Hepatocyte (in vitro differentiated cells): ENCODE data around the gene CASP2. TPM values are rescaled to one million over a fixed set of nuclear protein-coding genes. Genes with fewer than 3 reads are reported as not detected.

ENCODE experiments used
- DNase-seq: peaks from one replicate; pipeline ENCODE4 v3.0.0-alpha.2; 2016; ENCODE audit warnings: low spot score
- H2AFZ ChIP-seq: fragments of 200-600 bp; sonication (generic); 2 replicates; pipeline ENCODE4 v1.6.0; 2016; ENCODE audit warnings: antibody characterized with exemption, mild to moderate bottlenecking
- H3K27ac ChIP-seq: fragments of 200-600 bp; sonication (generic); 2 replicates; pipeline ENCODE4 v1.5.1; 2016; ENCODE audit warnings: mild to moderate bottlenecking
- H3K27me3 ChIP-seq: fragments of 200-600 bp; sonication (generic); 2 replicates; pipeline ENCODE4 v1.6.1; 2016
- H3K36me3 ChIP-seq: fragments of 200-600 bp; sonication (generic); replicated peaks from 2 replicates; pipeline ENCODE4 v1.5.1; 2016; ENCODE audit warnings: low read depth; ENCODE audit not compliant: insufficient read depth
- H3K4me1 ChIP-seq: fragments of 200-600 bp; sonication (generic); 2 replicates; pipeline ENCODE4 v1.5.1; 2016; ENCODE audit warnings: mild to moderate bottlenecking, moderate library complexity; ENCODE audit not compliant: insufficient read depth
- H3K4me2 ChIP-seq: fragments of 200-600 bp; sonication (generic); 2 replicates; pipeline ENCODE4 v1.6.0; 2016
- H3K4me3 ChIP-seq: fragments of 200-600 bp; sonication (generic); 2 replicates; pipeline ENCODE4 v1.5.1; 2016; ENCODE audit warnings: mild to moderate bottlenecking
- H3K79me2 ChIP-seq: fragments of 200-600 bp; sonication (generic); 2 replicates; pipeline ENCODE4 v1.6.0; 2017; ENCODE audit warnings: mild to moderate bottlenecking
- H3K9me2 ChIP-seq: fragments of 200-600 bp; sonication (generic); replicated peaks from 2 replicates; pipeline ENCODE4 v1.6.0; 2017; ENCODE audit warnings: mild to moderate bottlenecking; ENCODE audit not compliant: insufficient read depth
- H3K9me3 ChIP-seq: fragments of 200-600 bp; sonication (generic); 2 replicates; pipeline ENCODE4 v1.5.1; 2016; ENCODE audit warnings: low read depth, mild to moderate bottlenecking
- H4K20me1 ChIP-seq: fragments of 200-600 bp; sonication (generic); 2 replicates; pipeline ENCODE4 v1.6.0; 2016; ENCODE audit warnings: mild to moderate bottlenecking; ENCODE audit not compliant: insufficient read depth, poor library complexity, severe bottlenecking
- CTCF ChIP-seq: fragments of 200-600 bp; sonication (generic); IDR thresholded peaks from 2 replicates; pipeline ENCODE4 v1.5.1; 2016; ENCODE audit warnings: antibody characterized with exemption, mild to moderate bottlenecking; ENCODE audit not compliant: poor library complexity
- EZH2 ChIP-seq: fragments of 200-600 bp; sonication (generic); IDR thresholded peaks from 2 replicates; pipeline ENCODE4 v1.6.1; 2016; ENCODE audit warnings: antibody characterized with exemption, mild to moderate bottlenecking, borderline replicate concordance
- EZH2phosphoT487 ChIP-seq: fragments of 200-600 bp; sonication (generic); IDR thresholded peaks from one replicate; pipeline ENCODE4 v1.6.1; 2018; ENCODE audit warnings: antibody characterized with exemption, mild to moderate bottlenecking, low read depth, moderate library complexity; ENCODE audit not compliant: unreplicated experiment, severe bottlenecking
- WGBS: methylation state at CpG from one replicate; pipeline ENCODE4 v1.1.6; 2016; ENCODE audit warnings: low lambda C conversion rate; ENCODE audit errors: missing lambda C conversion rate; 5-methylcytosine and 5-hydroxymethylcytosine counted together
- polyA plus RNA-seq: library from polyadenylated mRNA; unstranded; fragments of >200 nt; fragmentation: Nextera tagmentation; extraction: Ambion mirVana; gene quantifications from 2 replicates; pipeline ENCODE4 v1.2.1, GENCODE V29; 2016
- small RNA-seq: library from RNA; depleted of rRNA; stranded (forward); fragments of <200 nt; gene quantifications from one replicate; pipeline ENCODE3, GENCODE V24; 2014
- total RNA-seq: library from RNA; depleted of rRNA; stranded (reverse); fragments of >200 nt; gene quantifications from 2 replicates; pipeline ENCODE4 v1.2.3, GENCODE V29; 2014

CASP2 gene
- total and polyA plus RNA-seq, 2 experiments from 2014 or later: 8.5 to 11.9 TPM

- WGBS: 91% methylated on average over 16 of the region's 16 CpGs
- no peak overlapping the region for H3K27ac ChIP-seq
- no peaks in the 10 kb centered on the region for H3K9me3 ChIP-seq
- no peak overlapping the region for H3K4me3 ChIP-seq
- no peak overlapping the region for H2AFZ ChIP-seq
- H3K4me2 ChIP-seq: no peak overlapping the region
- peaks cover 19% of the 10 kb centered on the region for H3K27me3 ChIP-seq
- H3K9me2 ChIP-seq: no peaks in the 10 kb centered on the region
- TF ChIP-seq CTCF (no peak), EZH2 (no peak), EZH2phosphoT487 (no peak)
- H3K36me3 ChIP-seq: no peaks in the 10 kb centered on the region
- DNase-seq: no peak
- no peaks in the 10 kb centered on the region for H4K20me1 ChIP-seq
- no peaks in the 10 kb centered on the region for H3K79me2 ChIP-seq
- no peaks in the 10 kb centered on the region for H3K4me1 ChIP-seq
These were observed 67.6 kb downstream of the CASP2 start for GRCh38 chr7:143355450-143356385.

- no peak overlapping the region for H3K4me2 ChIP-seq
- TF ChIP-seq EZH2phosphoT487 (no peak), CTCF (no peak), EZH2 (no peak)
- H2AFZ ChIP-seq: no peak overlapping the region
- H3K27me3 ChIP-seq: peaks cover 27% of the 10 kb centered on the region
- H3K9me3 ChIP-seq: no peaks in the 10 kb centered on the region
- no peaks in the 10 kb centered on the region for H3K4me1 ChIP-seq
- DNase-seq: no peak
- WGBS: 95% methylated on average over 12 of the region's 13 CpGs
- no peak overlapping the region for H3K4me3 ChIP-seq
- no peaks in the 10 kb centered on the region for H3K36me3 ChIP-seq
- no peaks in the 10 kb centered on the region for H3K79me2 ChIP-seq
- no peaks in the 10 kb centered on the region for H3K9me2 ChIP-seq
- H4K20me1 ChIP-seq: no peaks in the 10 kb centered on the region
- no peak overlapping the region for H3K27ac ChIP-seq
These were observed 68.4 kb downstream of the CASP2 start for GRCh38 chr7:143356414-143357050.

Small RNAs within 50 kb of the gene (small RNA-seq; reads per million reads assigned to genes)
- gene RN7SL481P: not detected
- gene RN7SL535P: not detected

Other genes with a start within 250 kb of the CASP2 start
- not detected in 2 replicates for gene OR6V1, start 236.0 kb upstream of the CASP2 start, total RNA-seq
- 0.34 TPM in 1 of 2 replicates, not detected in the other for gene OR6V1, start 236.0 kb upstream of the CASP2 start, polyA plus RNA-seq
- gene PIP, start 156.3 kb upstream of the CASP2 start, total RNA-seq: not detected in 2 replicates
- gene PIP, start 156.3 kb upstream of the CASP2 start, polyA plus RNA-seq: not detected in 2 replicates
- not detected in 2 replicates for gene TAS2R39, start 104.9 kb upstream of the CASP2 start, total RNA-seq
- 0.56 TPM in 1 of 2 replicates, not detected in the other for gene TAS2R39, start 104.9 kb upstream of the CASP2 start, polyA plus RNA-seq
- gene TAS2R40, start 66.3 kb upstream of the CASP2 start, total RNA-seq: not detected in 2 replicates
- gene TAS2R40, start 66.3 kb upstream of the CASP2 start, polyA plus RNA-seq: not detected in 2 replicates
- gene GSTK1, start 24.9 kb upstream of the CASP2 start, total RNA-seq: 224 and 233 TPM in 2 replicates
- gene GSTK1, start 24.9 kb upstream of the CASP2 start, polyA plus RNA-seq: 217 and 243 TPM in 2 replicates
- 19.8 and 21.0 TPM in 2 replicates for gene TMEM139, start 3.4 kb upstream of the CASP2 start, total RNA-seq
- 9.1 and 15.6 TPM in 2 replicates for gene TMEM139, start 3.4 kb upstream of the CASP2 start, polyA plus RNA-seq
- 0.04 TPM in 1 of 2 replicates, not detected in the other for gene CLCN1, start 27.8 kb downstream of the CASP2 start, total RNA-seq
- 0.07 TPM in 1 of 2 replicates, not detected in the other for gene CLCN1, start 27.8 kb downstream of the CASP2 start, polyA plus RNA-seq
- 1.9 and 2.5 TPM in 2 replicates for gene FAM131B, start 74.4 kb downstream of the CASP2 start, total RNA-seq
- 0.87 and 1.6 TPM in 2 replicates for gene FAM131B, start 74.4 kb downstream of the CASP2 start, polyA plus RNA-seq
- 25.0 and 31.8 TPM in 2 replicates for gene ZYX, start 93.0 kb downstream of the CASP2 start, total RNA-seq
- gene ZYX, start 93.0 kb downstream of the CASP2 start, polyA plus RNA-seq: 187 and 202 TPM in 2 replicates
- 34.2 and 39.4 TPM in 2 replicates for gene EPHA1, start 120.5 kb downstream of the CASP2 start, total RNA-seq
- 36.7 and 42.9 TPM in 2 replicates for gene EPHA1, start 120.5 kb downstream of the CASP2 start, polyA plus RNA-seq
- gene TAS2R60, start 155.1 kb downstream of the CASP2 start, total RNA-seq: not detected in 2 replicates
- gene TAS2R60, start 155.1 kb downstream of the CASP2 start, polyA plus RNA-seq: not detected in 2 replicates
- gene TAS2R41, start 189.5 kb downstream of the CASP2 start, total RNA-seq: not detected in 2 replicates
- gene TAS2R41, start 189.5 kb downstream of the CASP2 start, polyA plus RNA-seq: not detected in 2 replicates